Immature natural killer cell (primary cell): Measurements from ENCODE around the gene BAIAP2L1. TPM values are rescaled to one million over a fixed set of nuclear protein-coding genes. Genes with fewer than 3 reads are reported as not detected.
"Not testable (repeated sequence)": the region's sequence is repeated elsewhere in the genome, so short reads cannot be mapped to it uniquely, and the experiment has no call there.

Source experiments
- DNase-seq, 3 donors: peaks; one replicate each; pipeline ENCODE4 v3.0.0; 2022; ENCODE audit warnings: mixed read lengths in 1 of 3
- H3K27ac Mint-ChIP-seq, 6 donors: one replicate each; pipeline ENCODE4 v1.8.0; 2020; ENCODE audit warnings: mixed read lengths in 6 of 6, mild to moderate bottlenecking in 5 of 6, inconsistent platforms in 4 of 6, moderate library complexity in 3 of 6
- H3K27me3 Mint-ChIP-seq, 3 donors: one replicate each; pipeline ENCODE4 v1.8.0; 2020 to 2021; ENCODE audit warnings: low read depth in 3 of 3, mild to moderate bottlenecking in 3 of 3, mixed read lengths in 3 of 3, moderate library complexity in 3 of 3, inconsistent platforms in 1 of 3
- H3K36me3 Mint-ChIP-seq, 3 donors: one replicate each; pipeline ENCODE4 v1.8.0; 2020; ENCODE audit warnings: mixed read lengths in 3 of 3, inconsistent platforms in 2 of 3, mild to moderate bottlenecking in 2 of 3
- H3K4me1 Mint-ChIP-seq, 2 donors: one replicate each; pipeline ENCODE4 v1.8.0; 2020; ENCODE audit warnings: inconsistent platforms in 2 of 2, mild to moderate bottlenecking in 2 of 2, mixed read lengths in 2 of 2, moderate library complexity in 1 of 2
- H3K4me3 Mint-ChIP-seq, 5 donors: one replicate each; pipeline ENCODE4 v1.8.0; 2020; ENCODE audit warnings: mild to moderate bottlenecking in 5 of 5, mixed read lengths in 5 of 5, inconsistent platforms in 3 of 5, moderate library complexity in 3 of 5
- H3K9me3 Mint-ChIP-seq, 6 donors: one replicate each; pipeline ENCODE4 v1.8.0; 2020; ENCODE audit warnings: mild to moderate bottlenecking in 6 of 6, mixed read lengths in 6 of 6, inconsistent platforms in 4 of 6, moderate library complexity in 3 of 6
- polyA plus RNA-seq, 3 donors: library from polyadenylated mRNA; unstranded; fragments of 300-500 nt; fragmentation: Illumina TruSeq; gene quantifications; one replicate each; pipeline ENCODE4 v1.2.3, GENCODE V29; 2021

The BAIAP2L1 gene
- polyA plus RNA-seq, 3 donors from 2014 or later: 0.24 to 0.29 (median 0.28) TPM

DNA sequence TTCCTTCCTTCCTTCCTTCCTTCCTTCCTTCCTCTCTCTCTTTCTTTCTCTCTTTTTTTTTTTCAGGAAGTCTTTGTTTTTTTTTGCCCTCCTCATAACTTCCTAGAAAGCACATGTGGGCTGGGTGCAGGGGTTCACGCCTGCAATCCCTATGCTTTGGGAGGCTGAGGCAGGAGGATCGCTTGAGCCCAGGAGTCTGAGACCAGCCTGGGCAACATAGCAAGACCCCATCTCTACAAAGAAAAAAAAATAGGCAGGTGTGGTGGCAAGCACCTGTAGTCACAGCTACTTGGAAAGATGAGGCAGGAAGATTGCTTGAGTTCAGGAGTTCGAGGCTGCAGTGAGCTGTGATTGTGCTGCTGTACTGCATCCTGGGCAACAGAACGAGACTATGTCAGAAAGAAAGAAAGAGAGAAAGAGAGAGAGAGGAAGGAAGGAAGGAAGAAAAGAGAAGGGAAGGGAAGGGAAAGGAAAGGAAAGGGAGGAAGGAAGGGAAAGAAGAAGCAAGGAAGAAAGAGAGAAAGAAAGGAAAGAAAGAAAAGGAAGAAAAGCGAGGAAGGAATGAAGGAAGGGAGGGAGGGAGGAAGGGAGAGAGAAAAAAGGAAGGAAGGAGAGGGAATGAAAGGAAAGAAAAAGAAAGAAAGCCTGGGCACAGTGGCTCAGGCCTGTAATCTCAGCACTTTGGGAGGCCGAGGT lies 13.5 kb upstream of the BAIAP2L1 start:
- Mint-ChIP-seq H3K4me1 (no peaks in the 10 kb centered on the region), H3K9me3 (peaks cover 0 to 1% (median 0%) of the 10 kb centered on the region in 6 donors), H3K27ac (no peak overlapping the region), H3K4me3 (peak overlapping the region in 1 of 5 donors; percentile 52), H3K27me3 (peaks cover 0 to 7% (median 5%) of the 10 kb centered on the region in 3 donors), H3K36me3 (no peaks in the 10 kb centered on the region)
- DNase-seq: no peak

DNA sequence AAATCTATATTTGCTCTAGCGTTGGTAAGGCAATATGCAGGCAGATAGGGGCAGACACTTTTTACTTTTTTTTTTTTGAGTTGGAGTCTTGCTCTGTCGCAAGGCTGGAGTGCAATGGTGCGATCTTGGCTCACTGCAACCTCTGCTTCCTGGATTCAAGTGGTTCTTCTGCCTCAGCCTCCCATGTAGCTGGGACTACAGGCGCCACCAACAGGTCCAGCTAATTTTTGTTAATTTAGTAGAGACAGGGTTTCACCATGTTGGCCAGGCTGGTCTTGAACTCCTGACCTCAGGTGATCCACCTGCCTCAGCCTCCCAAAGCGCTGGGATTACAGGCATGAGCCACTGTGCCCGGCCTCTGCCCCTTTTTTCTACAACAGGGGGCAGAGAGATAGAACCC lies 12.8 kb upstream of the BAIAP2L1 start:
- not testable (repeated sequence) for H3K27me3 Mint-ChIP-seq, H3K4me3 Mint-ChIP-seq, H3K27ac Mint-ChIP-seq, DNase-seq, H3K9me3 Mint-ChIP-seq, H3K4me1 Mint-ChIP-seq, H3K36me3 Mint-ChIP-seq

DNA sequence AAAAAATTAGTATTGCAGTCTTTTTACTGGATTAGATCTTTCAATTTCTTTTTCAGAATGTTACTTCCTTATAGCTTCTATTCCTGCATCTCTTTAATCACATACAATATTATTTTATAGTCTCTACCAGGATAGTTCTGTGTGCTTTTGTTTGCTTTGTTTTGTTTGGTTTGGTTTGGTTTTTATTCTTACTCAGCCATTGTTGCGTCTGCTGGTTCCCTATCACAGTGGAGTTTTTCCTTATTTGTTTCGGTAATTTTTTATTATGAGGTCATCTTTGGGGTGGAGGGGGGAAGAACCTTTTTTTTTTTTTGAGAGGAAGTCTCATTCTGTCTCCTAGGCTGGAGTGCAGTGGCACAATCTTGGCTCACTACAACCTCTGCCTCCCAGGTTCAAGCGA lies 9.0 kb upstream of the BAIAP2L1 start:
- Mint-ChIP-seq H3K27me3 (peaks cover 0 to 5% (median 5%) of the 10 kb centered on the region in 3 donors), H3K27ac (no peak overlapping the region), H3K4me3 (no peak overlapping the region), H3K9me3 (peaks cover 0 to 1% (median 0%) of the 10 kb centered on the region in 6 donors), H3K36me3 (no peaks in the 10 kb centered on the region), H3K4me1 (no peaks in the 10 kb centered on the region)
- DNase-seq: no peak

DNA sequence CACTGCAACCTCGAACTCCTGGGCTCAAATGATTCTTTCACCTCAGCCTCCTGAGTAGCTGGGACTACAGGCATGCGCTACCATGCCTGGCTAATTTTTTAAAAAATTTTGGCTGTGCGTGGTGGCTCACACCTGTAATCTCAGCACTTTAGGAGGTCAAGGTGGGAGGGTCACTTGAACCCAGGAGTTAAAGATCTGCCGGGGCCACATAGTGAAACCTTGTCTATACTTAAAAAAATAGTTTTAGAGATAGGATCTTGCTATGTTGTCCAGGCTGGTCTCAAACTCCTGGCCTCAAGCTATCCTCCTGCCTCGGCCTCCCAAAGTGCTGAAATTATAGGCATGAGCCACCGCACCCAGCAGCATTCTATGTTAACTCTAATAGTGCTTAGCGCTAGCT lies 7.3 kb upstream of the BAIAP2L1 start:
- H3K36me3 Mint-ChIP-seq, H3K4me3 Mint-ChIP-seq, H3K4me1 Mint-ChIP-seq, H3K27ac Mint-ChIP-seq, H3K9me3 Mint-ChIP-seq, DNase-seq, H3K27me3 Mint-ChIP-seq: not testable (repeated sequence)

DNA sequence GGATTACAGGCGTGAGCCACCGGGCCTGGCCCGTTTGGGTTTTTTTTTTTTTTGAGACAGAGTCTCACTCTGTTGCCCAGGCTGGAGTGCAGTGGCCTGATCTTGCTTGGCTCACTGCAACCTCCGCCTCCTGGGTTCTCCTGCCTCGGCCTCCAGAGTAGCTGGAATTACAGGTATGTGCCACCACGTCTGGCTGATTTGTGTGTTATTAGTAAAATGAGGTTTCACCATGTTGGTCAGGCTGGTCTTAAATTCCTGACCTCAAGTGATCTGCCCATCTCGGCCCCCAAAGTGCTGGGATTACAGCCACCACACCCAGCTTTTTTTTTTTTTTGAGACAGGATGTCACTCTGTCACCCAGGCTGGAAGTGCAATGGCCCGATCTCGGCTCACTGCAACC lies 5.9 kb upstream of the BAIAP2L1 start:
- no peak for DNase-seq
- H3K27ac Mint-ChIP-seq: no peak overlapping the region
- H3K9me3 Mint-ChIP-seq: no peaks in the 10 kb centered on the region
- no peaks in the 10 kb centered on the region for H3K36me3 Mint-ChIP-seq
- H3K4me3 Mint-ChIP-seq: no peak overlapping the region
- H3K27me3 Mint-ChIP-seq: peaks cover 2 to 8% (median 6%) of the 10 kb centered on the region in 3 donors
- H3K4me1 Mint-ChIP-seq: no peaks in the 10 kb centered on the region

DNA sequence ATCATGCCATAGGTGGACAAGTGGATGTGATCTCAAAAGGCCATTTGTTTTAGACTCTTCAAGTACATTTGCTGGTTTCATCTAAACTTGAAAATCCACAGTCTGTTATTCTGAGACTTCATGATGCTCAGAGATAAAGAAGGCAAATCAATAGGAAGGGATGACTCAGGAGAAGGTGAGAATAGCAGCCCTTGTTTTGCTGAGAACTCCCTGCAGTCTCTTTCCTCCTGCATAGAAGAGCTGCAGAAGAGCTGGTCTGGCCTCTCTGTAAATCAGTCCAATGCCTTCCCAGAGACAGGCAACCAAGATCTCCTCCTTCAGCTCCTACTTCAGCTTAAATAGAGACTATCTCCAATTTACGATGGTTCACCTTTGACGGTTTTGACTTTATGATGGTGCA lies 4.0 kb upstream of the BAIAP2L1 start:
- Mint-ChIP-seq H3K4me1 (peaks cover under 1 to 5% of the 10 kb centered on the region in 2 donors), H3K27ac (no peak overlapping the region), H3K27me3 (peaks cover 2 to 9% (median 5%) of the 10 kb centered on the region in 3 donors)

DNA sequence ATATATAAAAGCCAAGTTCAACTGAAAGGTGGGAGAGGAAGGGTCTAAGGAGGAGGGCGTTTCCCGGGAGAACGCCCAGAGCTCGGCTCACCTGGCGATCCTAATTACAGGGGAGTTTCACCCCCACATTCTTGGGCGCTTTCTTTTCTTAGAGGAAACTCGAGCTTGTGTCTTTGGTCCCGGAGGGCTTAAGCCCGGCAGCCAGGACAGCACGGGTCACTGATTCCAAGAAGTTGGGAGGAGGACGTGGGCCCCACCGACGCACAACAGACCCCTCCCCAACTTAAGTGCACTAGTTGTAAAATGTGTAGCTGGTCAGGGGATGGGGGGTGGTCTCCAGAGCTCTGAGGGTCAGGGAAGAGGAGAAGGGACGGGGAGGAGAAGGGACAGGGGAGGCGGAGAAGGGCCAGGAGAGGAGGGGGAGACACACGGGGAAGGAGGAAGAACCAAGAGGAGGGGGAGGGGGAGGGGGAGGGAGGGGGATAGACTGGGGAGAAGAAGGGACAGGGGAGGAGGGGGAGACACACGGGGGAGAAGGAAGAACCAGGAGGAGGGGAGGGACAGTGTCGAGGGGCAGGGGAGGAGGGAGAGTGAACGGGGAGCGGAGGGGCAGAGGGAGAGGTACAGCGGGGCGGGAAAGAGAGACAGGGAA lies 874 bp downstream of the BAIAP2L1 start:
- Mint-ChIP-seq H3K4me3 (peak overlapping the region; percentile 19 to 64 (median 31)), H3K4me1 (peaks cover 7 to 9% of the 10 kb centered on the region in 2 donors), H3K36me3 (no peaks in the 10 kb centered on the region), H3K27me3 (peaks cover 6 to 37% (median 15%) of the 10 kb centered on the region in 3 donors), H3K9me3 (no peaks in the 10 kb centered on the region), H3K27ac (no peak overlapping the region)
- no peak for DNase-seq

More for the DNA sequence above, 4.0 kb upstream of the BAIAP2L1 start:
- DNase-seq: no peak
- no peaks in the 10 kb centered on the region for H3K9me3 Mint-ChIP-seq
- H3K4me3 Mint-ChIP-seq: no peak overlapping the region
- H3K36me3 Mint-ChIP-seq: no peaks in the 10 kb centered on the region

DNA sequence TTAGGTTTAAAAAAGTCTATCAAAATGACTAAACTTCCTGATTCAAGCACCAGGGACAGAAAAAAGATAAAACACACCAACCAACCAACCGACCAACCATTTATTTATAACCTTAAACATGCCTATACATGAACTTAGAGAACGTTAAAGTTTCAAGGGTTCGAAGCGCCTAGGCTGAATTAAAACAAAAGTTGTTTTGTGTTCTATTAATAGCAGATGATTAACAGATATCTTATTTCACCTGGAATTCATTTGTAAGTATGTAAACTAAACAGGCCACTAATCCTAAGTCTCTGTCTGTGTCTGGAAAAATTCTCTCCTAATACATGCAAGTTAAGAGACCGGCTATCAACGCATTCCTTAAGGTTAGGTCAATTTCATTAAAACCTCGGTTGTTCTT lies 1.4 kb downstream of the BAIAP2L1 start:
- no peak overlapping the region for H3K27ac Mint-ChIP-seq
- H3K27me3 Mint-ChIP-seq: peaks cover 9 to 37% (median 15%) of the 10 kb centered on the region in 3 donors
- no peak for DNase-seq
- peak overlapping the region; percentile 19 to 64 (median 31) for H3K4me3 Mint-ChIP-seq
- H3K36me3 Mint-ChIP-seq: no peaks in the 10 kb centered on the region
- H3K4me1 Mint-ChIP-seq: peaks cover 7 to 9% of the 10 kb centered on the region in 2 donors
- no peaks in the 10 kb centered on the region for H3K9me3 Mint-ChIP-seq

DNA sequence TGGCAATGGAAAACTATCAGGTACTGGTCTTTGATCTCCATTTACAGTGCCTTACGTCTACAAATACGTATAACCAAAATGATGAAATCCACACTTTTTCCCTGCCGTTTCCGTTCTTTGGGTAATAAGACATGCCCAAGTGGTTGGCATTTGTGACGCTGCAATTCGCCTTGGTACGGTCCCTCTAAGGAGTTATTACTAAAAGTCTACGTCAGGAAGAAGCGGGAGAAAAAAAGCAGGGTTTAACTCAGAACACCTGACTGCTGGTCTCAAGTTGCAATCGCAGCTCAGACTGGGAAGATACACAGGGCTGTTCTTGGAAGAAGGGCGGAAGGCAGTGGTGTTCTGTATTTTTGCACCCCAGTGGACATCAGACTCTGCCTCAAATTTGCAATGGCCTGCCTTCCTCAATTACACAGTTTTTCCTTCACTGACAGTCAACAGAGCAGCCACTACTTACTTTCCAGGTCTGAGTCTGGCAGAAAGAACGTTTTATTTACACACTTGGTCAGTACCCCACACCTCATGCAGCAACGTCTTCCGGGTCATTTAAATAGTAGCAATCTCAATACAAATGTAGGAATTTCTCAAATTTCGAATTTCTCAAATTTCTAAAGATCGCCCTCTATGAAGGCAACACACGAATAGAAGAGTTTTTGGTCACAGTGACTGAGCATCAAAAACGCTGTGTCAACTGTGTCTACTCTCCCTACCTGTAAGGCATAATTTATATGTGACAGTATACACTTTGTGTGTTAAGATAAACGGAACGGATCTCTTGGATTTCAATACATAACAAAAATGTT lies 2.1 kb downstream of the BAIAP2L1 start:
- H3K36me3 Mint-ChIP-seq: no peaks in the 10 kb centered on the region
- no peak for DNase-seq
- H3K4me1 Mint-ChIP-seq: peaks cover 7 to 9% of the 10 kb centered on the region in 2 donors
- H3K4me3 Mint-ChIP-seq: no peak overlapping the region
- H3K9me3 Mint-ChIP-seq: no peaks in the 10 kb centered on the region
- H3K27ac Mint-ChIP-seq: no peak overlapping the region
- H3K27me3 Mint-ChIP-seq: peaks cover 9 to 37% (median 15%) of the 10 kb centered on the region in 3 donors

DNA sequence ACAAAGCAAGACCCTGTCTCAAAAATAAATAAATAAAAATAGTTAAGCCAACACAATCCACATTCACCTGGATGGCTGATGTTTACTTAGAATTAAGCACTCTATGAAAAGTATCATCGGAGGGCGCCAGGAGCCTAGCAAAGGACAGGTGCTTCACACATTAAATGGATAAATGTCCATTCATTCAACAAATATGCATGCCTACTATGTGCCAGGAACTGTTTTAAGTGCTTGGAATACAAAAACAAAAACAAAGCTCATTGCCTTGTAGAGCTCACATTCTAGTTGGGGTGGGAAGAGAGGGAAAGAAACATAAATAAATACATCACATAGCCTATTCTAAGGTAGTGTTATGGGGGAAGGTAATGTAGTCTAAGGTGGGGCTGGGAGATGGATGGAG lies 4.1 kb downstream of the BAIAP2L1 start:
- Mint-ChIP-seq H3K36me3 (no peaks in the 10 kb centered on the region), H3K4me1 (peaks cover 7 to 9% of the 10 kb centered on the region in 2 donors), H3K4me3 (no peak overlapping the region), H3K27ac (no peak overlapping the region), H3K27me3 (peaks cover 9 to 29% (median 14%) of the 10 kb centered on the region in 3 donors), H3K9me3 (no peaks in the 10 kb centered on the region)
- no peak for DNase-seq

DNA sequence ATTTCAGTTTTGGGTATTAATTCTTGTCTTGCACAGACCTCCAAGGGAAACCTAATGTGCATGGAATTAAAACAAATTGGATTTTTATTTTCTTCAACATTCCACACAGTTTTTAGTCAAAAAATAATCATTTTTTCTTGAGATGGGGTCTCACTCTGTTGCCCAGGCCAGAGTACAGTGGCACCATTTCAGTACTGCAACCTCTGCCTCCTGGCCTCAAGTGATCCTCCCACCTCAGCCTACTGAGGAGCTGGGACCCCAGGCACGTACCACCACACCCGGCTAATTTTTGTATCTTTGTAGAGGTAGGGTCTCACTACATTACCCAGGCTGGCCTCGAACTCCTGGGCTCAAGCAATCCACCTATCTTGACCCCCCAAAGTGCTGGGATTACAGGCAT lies 4.9 kb downstream of the BAIAP2L1 start:
- H3K9me3 Mint-ChIP-seq: no peaks in the 10 kb centered on the region
- peaks cover 9 to 29% (median 11%) of the 10 kb centered on the region in 3 donors for H3K27me3 Mint-ChIP-seq
- no peak overlapping the region for H3K4me3 Mint-ChIP-seq
- H3K27ac Mint-ChIP-seq: no peak overlapping the region
- peaks cover 2 to 9% of the 10 kb centered on the region in 2 donors for H3K4me1 Mint-ChIP-seq
- H3K36me3 Mint-ChIP-seq: no peaks in the 10 kb centered on the region
- DNase-seq: no peak

DNA sequence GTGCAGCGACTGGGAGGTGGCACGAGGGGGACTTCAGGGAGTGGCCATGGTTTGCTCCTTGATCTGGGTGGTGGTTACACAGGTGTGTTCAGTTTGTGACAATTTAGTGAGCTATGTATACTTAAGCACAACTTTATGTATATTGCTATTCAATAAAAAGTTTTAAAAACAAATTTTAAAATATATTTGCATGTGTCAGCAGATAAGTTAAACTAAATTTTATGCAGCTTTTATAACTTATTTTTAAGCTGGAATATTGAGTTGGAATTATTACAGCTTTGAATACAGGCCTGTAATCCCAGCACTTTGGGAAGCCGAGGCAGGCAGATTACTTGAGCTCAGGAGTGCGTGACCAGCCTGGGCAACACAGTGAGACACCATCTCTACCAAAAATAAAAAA lies 5.4 kb downstream of the BAIAP2L1 start:
- Mint-ChIP-seq H3K27ac (no peak overlapping the region), H3K27me3 (peaks cover 9 to 29% (median 11%) of the 10 kb centered on the region in 3 donors), H3K4me3 (no peak overlapping the region), H3K36me3 (no peaks in the 10 kb centered on the region), H3K9me3 (no peaks in the 10 kb centered on the region), H3K4me1 (peaks cover 2 to 9% of the 10 kb centered on the region in 2 donors)
- DNase-seq: no peak

DNA sequence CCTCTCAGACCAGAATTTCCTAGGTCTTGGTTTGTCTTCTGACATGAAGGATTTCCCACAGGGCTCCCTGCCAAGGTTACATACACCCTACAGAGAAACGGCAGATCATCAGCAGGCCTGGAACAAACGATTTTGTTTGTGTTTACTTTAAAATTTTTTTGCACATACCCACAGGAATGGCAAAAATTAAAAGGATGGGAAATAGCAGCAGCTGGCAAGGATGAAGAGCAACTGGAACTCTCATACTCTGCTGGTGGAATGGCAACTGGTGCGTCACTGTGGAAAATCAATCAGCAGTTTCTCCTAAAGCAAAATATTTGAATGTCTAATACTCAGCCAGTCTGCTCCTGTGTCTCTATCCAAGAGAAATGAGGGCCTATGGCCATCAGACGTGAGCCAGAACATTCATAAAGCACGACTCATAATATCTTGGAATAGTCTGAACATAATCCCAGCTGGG lies 6.5 kb downstream of the BAIAP2L1 start:
- no peak for DNase-seq
- no peaks in the 10 kb centered on the region for H3K9me3 Mint-ChIP-seq
- H3K27ac Mint-ChIP-seq: no peak overlapping the region
- peaks cover 6 to 26% (median 8%) of the 10 kb centered on the region in 3 donors for H3K27me3 Mint-ChIP-seq
- H3K4me3 Mint-ChIP-seq: no peak overlapping the region
- H3K4me1 Mint-ChIP-seq: peaks cover 0 to 4% of the 10 kb centered on the region in 2 donors
- H3K36me3 Mint-ChIP-seq: no peaks in the 10 kb centered on the region
